Measurements from ENCODE around the gene PSD2. TPM values are rescaled to one million over a fixed set of nuclear protein-coding genes. Genes with fewer than 3 reads are reported as not detected.

Gene PSD2
- total RNA-seq, 1 donor from 2014 or later = 0.62 TPM

DNA sequence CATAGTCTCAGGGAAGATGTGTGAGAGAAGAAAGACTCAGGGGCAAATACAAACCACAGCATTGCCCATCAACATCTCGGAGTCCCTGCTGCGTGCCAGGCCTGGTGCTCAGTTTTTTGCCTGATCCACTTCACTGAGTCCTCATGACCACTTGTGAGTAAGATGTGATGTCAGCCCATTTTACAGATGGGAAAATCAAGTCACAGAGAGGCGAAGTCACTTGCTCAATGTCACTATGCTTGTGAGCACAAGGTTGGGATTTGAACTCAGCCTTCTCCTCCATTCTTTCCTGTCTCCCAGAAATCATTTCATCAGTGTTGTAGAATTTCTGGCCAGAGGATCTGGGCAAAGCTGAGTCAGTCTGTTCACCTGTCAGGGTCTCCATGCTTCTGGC, 34.6 kb upstream of the PSD2 start:
- Mint-ChIP-seq H3K27ac (ENCODE audit: unreplicated experiment) (no peak overlapping the region), H3K4me1 (ENCODE audit: unreplicated experiment) (peaks cover 42% of the 10 kb centered on the region), H3K4me3 (ENCODE audit: unreplicated experiment) (no peak overlapping the region), H3K27me3 (ENCODE audit: unreplicated experiment) (no peaks in the 10 kb centered on the region), H3K36me3 (ENCODE audit: unreplicated experiment) (no peaks in the 10 kb centered on the region), H3K9me3 (ENCODE audit: unreplicated experiment) (no peaks in the 10 kb centered on the region)
- DNase-seq (ENCODE audit: extremely low spot score, unreplicated experiment) = no peak
- TF ChIP-seq, protein P1, sequence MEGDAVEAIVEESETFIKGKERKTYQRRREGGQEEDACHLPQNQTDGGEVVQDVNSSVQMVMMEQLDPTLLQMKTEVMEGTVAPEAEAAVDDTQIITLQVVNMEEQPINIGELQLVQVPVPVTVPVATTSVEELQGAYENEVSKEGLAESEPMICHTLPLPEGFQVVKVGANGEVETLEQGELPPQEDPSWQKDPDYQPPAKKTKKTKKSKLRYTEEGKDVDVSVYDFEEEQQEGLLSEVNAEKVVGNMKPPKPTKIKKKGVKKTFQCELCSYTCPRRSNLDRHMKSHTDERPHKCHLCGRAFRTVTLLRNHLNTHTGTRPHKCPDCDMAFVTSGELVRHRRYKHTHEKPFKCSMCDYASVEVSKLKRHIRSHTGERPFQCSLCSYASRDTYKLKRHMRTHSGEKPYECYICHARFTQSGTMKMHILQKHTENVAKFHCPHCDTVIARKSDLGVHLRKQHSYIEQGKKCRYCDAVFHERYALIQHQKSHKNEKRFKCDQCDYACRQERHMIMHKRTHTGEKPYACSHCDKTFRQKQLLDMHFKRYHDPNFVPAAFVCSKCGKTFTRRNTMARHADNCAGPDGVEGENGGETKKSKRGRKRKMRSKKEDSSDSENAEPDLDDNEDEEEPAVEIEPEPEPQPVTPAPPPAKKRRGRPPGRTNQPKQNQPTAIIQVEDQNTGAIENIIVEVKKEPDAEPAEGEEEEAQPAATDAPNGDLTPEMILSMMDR (IDR thresholded peaks at IDR 0.05) = no peak

DNA sequence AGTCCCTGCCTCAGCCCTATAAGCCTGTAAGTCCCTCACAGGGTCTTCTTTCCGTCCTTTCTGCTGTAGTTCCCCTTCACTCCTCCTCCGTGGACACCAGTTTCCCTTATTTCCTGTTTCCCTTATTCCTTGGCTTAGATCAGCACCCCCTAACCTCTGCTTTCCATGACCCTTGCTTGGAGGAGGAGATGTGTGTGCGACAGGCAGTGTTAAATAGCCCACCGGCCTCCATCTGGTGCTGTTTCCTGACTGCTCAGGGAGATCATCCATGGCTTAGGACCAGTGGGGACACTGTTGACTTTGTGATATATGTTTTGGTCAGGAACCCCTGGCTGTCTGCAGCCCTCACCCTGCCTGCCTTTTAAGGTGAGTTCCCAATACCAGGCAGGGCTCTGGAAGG, 34.1 kb upstream of the PSD2 start:
- H3K27me3 Mint-ChIP-seq (ENCODE audit: unreplicated experiment) = no peaks in the 10 kb centered on the region
- H3K4me1 Mint-ChIP-seq (ENCODE audit: unreplicated experiment) = peaks cover 38% of the 10 kb centered on the region
- no peak for DNase-seq (ENCODE audit: extremely low spot score, unreplicated experiment)
- no peaks in the 10 kb centered on the region for H3K9me3 Mint-ChIP-seq (ENCODE audit: unreplicated experiment)
- H3K4me3 Mint-ChIP-seq (ENCODE audit: unreplicated experiment) = no peak overlapping the region
- TF ChIP-seq, protein P1 (IDR thresholded peaks at IDR 0.05) = no peak
- H3K27ac Mint-ChIP-seq (ENCODE audit: unreplicated experiment) = peak overlapping the region; percentile 35
- no peaks in the 10 kb centered on the region for H3K36me3 Mint-ChIP-seq (ENCODE audit: unreplicated experiment)

DNA sequence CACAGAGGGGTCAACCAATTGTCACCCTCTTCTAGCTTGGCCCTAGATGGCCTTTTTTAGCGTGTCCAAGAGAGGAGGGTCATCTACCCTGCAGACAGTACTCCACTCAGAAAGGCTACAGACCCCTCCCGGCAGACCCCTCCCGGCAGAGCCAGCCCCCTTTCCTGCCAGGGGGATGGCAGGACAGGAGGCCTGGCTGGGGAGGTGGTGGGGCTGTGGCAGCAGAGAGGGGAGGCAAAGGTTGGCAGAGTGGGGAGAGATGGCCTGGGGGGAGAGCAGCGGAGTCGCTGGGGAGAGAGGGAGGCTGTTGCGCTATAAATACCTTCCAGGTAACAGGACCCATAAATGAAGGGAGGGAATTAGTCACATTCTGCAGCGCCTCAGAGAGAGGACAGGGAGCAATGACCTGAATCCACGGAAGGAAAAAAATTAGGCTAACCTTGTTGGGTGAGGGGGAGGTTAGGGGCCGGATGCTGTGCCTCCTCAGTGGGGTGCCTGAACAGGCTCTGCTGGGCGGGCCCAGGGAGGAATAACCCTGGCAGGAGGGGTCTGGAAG, 32.9 kb upstream of the PSD2 start:
- DNase-seq (ENCODE audit: extremely low spot score, unreplicated experiment) = no peak
- Mint-ChIP-seq H3K4me3 (ENCODE audit: unreplicated experiment) (no peak overlapping the region), H3K27ac (ENCODE audit: unreplicated experiment) (no peak overlapping the region), H3K27me3 (ENCODE audit: unreplicated experiment) (no peaks in the 10 kb centered on the region), H3K9me3 (ENCODE audit: unreplicated experiment) (no peaks in the 10 kb centered on the region), H3K4me1 (ENCODE audit: unreplicated experiment) (peaks cover 34% of the 10 kb centered on the region), H3K36me3 (ENCODE audit: unreplicated experiment) (no peaks in the 10 kb centered on the region)
- TF ChIP-seq, protein P1 (IDR thresholded peaks at IDR 0.05) = no peak

DNA sequence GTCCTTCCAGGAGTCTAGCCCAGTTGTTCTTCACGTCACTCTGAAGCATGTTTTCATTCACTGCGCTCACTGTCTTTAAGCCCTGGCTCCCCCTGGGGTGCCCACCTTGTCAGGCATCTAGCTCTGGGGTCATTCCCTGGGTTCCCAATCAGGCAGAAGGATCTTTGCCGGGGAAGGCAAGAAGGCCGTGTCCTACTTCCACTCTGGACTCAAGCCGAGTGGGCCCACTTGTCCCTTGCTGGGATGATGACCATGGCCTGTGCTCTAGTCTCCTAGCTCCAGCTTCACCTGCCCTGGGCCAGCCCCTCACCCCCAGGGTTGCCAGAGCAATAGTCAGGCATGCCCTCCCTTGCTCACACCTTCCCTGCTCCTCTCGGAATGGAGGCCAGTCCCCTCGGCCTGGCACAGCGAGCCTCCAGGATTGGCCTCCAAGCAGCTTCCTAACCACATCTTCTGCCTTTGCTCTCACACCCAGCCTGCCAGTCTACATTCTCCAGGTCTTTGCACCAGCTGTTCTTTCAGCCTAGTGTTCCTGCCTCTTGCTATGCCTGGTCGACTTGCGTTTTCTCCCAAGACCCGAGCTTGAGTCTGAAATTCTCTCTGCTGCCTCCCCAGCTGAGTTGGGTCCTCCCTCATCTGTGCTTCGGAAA, 32.2 kb upstream of the PSD2 start:
- H3K36me3 Mint-ChIP-seq (ENCODE audit: unreplicated experiment) = no peaks in the 10 kb centered on the region
- H3K9me3 Mint-ChIP-seq (ENCODE audit: unreplicated experiment) = no peaks in the 10 kb centered on the region
- no peaks in the 10 kb centered on the region for H3K27me3 Mint-ChIP-seq (ENCODE audit: unreplicated experiment)
- H3K4me1 Mint-ChIP-seq (ENCODE audit: unreplicated experiment) = peaks cover 31% of the 10 kb centered on the region
- no peak for DNase-seq (ENCODE audit: extremely low spot score, unreplicated experiment)
- TF ChIP-seq, protein P1 (IDR thresholded peaks at IDR 0.05) = no peak
- H3K27ac Mint-ChIP-seq (ENCODE audit: unreplicated experiment) = no peak overlapping the region
- no peak overlapping the region for H3K4me3 Mint-ChIP-seq (ENCODE audit: unreplicated experiment)

DNA sequence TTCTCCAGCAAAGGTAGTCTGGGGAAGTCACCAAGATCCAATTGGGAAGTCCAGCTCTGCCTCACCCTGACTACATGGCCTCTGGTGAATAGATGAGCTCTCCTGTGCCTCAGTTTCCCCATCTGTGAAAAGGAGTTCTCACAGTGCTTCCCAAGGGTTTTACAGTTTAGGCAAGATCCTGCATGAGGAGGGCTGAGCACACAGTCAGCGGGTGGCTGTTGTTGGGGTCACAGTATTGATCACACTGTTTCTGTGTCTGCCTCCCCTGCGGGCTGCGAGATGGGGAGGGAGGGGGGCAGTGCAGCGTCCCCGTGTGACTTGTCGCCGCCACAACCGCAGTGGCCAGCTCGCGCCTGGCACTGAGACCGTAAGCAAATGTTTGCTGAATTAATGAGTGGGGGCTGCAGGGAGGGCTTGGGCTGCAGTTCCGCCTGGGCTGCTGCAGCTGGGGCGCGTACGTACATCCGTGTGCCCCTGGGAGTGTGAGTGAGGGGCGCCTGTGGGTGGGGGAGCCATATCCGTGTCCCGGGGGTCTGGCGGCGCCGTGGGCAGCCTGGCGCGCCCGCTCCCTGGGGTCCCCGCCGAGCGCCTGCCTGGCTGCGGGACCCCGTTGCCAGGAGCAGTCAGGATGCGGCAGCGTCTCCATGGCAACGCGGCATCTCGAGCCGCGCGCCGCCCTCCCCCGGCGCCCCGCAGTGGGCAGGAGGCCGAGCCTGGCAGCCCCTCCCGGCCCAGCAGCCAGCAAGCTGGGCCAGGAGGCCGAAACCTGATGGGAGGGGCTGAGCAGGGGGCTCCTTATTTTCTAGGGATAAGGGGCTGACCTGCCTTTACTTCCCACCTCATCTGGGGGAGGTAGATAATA, 31.4 kb upstream of the PSD2 start:
- H3K36me3 Mint-ChIP-seq (ENCODE audit: unreplicated experiment) = no peaks in the 10 kb centered on the region
- no peaks in the 10 kb centered on the region for H3K27me3 Mint-ChIP-seq (ENCODE audit: unreplicated experiment)
- no peak for DNase-seq (ENCODE audit: extremely low spot score, unreplicated experiment)
- no peak overlapping the region for H3K27ac Mint-ChIP-seq (ENCODE audit: unreplicated experiment)
- TF ChIP-seq, protein P1 (IDR thresholded peaks at IDR 0.05) = no peak
- no peak overlapping the region for H3K4me3 Mint-ChIP-seq (ENCODE audit: unreplicated experiment)
- H3K4me1 Mint-ChIP-seq (ENCODE audit: unreplicated experiment) = peaks cover 32% of the 10 kb centered on the region
- H3K9me3 Mint-ChIP-seq (ENCODE audit: unreplicated experiment) = no peaks in the 10 kb centered on the region
